SH-SY5Y (cell line): Measurements from ENCODE around the gene PHACTR2.

ENCODE experiments used
- GATA2 ChIP-seq: IDR thresholded peaks from 2 replicates; pipeline ENCODE4 v1.6.1; 2011; ENCODE audit warnings: mild to moderate bottlenecking, low read depth, low read length
- GATA3 ChIP-seq: IDR thresholded peaks from 2 replicates; pipeline ENCODE4 v1.6.1; 2011; ENCODE audit warnings: low read depth, mild to moderate bottlenecking, low read length, moderate library complexity

DNA sequence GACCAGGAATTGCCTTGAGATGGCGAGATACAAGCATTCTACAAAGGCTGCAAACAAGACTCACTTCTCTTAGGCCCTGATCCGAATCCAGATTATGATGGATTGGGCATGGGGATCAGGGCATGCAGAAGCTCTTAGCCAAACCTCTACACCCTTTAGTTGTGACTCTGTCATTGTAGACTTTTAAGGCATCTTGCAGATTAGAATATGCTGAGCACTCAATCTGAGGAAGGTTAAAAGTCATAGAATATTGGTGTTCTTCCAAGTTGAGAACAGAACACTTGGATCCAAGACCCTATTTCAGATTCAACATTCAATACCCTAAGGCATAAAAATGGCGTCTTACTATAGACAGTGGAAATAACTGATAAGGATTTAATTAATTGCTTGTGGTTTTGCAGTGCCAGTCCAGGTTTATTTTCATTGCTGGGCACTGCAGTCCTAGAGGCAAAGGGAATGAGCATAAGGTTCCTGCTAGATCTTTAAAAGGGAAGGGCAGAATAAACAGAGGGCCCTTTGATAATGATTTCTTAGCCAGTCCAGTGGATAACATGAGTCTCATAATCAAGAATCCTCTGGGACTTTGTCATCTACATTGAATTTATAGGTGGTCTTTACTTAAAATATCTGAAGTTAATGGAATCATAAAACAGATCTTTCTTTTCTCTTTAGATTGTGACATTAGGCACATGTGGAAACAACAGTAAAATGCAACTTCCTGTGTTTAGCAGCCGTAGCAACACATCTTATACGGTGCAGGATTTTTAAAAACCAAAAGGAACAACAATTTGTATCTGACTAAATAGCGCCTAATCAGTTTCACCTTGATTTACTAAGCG lies 17.6 kb downstream of the PHACTR2 start:
- no peak for TF ChIP-seq GATA3
- TF ChIP-seq GATA2: no peak; the same call in 1 of the 2 replicates
